Naive B cell (primary cell): ENCODE data around the gene PDE9A. TPM values are rescaled to one million over a fixed set of nuclear protein-coding genes. Genes with fewer than 3 reads are reported as not detected.

ENCODE experiments used
- ATAC-seq, 2 donors: fragments of 150-1000 bp; cut with Tn5 transposase; 2 replicates each; pipeline ENCODE4 v1.10.0; 2021; ENCODE audit warnings: low read depth in 2 of 2, mild to moderate bottlenecking in 2 of 2, moderate library complexity in 2 of 2
- DNase-seq: peaks from one replicate; pipeline ENCODE4 v3.0.0; 2022
- H3K27ac Mint-ChIP-seq, 6 donors: one replicate each; pipeline ENCODE4 v1.8.0; 2020 to 2022; ENCODE audit warnings: mild to moderate bottlenecking in 6 of 6, mixed read lengths in 6 of 6, moderate library complexity in 5 of 6, inconsistent platforms in 2 of 6
- H3K27me3 Mint-ChIP-seq, 3 donors: one replicate each; pipeline ENCODE4 v1.8.0; 2021 to 2022; ENCODE audit warnings: mixed read lengths in 3 of 3, mild to moderate bottlenecking in 1 of 3
- H3K36me3 Mint-ChIP-seq, 2 donors: one replicate each; pipeline ENCODE4 v1.8.0; 2020 to 2022; ENCODE audit warnings: mixed read lengths in 2 of 2, inconsistent platforms in 1 of 2, mild to moderate bottlenecking in 1 of 2
- H3K4me1 Mint-ChIP-seq, 3 donors: one replicate each; pipeline ENCODE4 v1.8.0; 2020 to 2022; ENCODE audit warnings: mixed read lengths in 3 of 3, inconsistent platforms in 1 of 3, mild to moderate bottlenecking in 1 of 3, moderate library complexity in 1 of 3
- H3K4me3 Mint-ChIP-seq, 8 donors: one replicate each; pipeline ENCODE4 v1.8.0; 2020 to 2022; ENCODE audit warnings: mild to moderate bottlenecking in 8 of 8, mixed read lengths in 8 of 8, moderate library complexity in 8 of 8, inconsistent platforms in 2 of 8
- H3K9me3 Mint-ChIP-seq, 7 donors: one replicate each; pipeline ENCODE4 v1.8.0; 2020 to 2022; ENCODE audit warnings: mixed read lengths in 7 of 7, mild to moderate bottlenecking in 5 of 7, inconsistent platforms in 2 of 7, moderate library complexity in 1 of 7
- polyA plus RNA-seq, 6 donors: library from polyadenylated mRNA; unstranded; fragments of 300-500 nt; fragmentation: Illumina TruSeq; gene quantifications; one replicate each; pipeline ENCODE4 v1.2.3, GENCODE V29; 2021; ENCODE audit warnings: low read depth in 6 of 6

PDE9A gene
- polyA plus RNA-seq, 6 donors from 2014 or later, result 0.26 to 1.5 (median 0.79) TPM; not detected in 1

DNA sequence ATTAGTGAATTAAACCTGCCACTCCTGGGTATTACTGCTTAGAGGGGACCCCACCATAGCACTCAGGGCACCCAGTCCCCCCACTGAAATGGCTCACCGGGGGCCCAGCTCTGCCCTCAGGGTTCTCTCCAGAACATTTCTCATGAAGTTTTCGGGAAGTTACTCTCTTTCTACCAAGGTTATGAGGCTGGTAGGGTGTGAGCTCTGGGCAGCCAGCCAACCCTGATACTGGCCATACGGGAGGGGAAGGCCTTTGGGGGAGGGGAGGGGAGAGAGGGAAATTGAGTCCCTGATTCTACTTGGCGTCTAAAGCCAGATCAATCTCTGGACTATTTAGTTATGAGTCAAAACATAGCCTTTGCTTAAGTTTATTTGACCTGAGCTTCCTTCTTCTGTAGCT lies 12.9 kb upstream of the PDE9A start:
- DNase-seq (no peak), ATAC-seq (no peak)
- no peaks in the 10 kb centered on the region for H3K9me3 Mint-ChIP-seq
- peaks cover 0 to 27% (median 24%) of the 10 kb centered on the region in 3 donors for H3K27me3 Mint-ChIP-seq
- no peaks in the 10 kb centered on the region for H3K36me3 Mint-ChIP-seq
- no peak overlapping the region for H3K4me3 Mint-ChIP-seq
- H3K4me1 Mint-ChIP-seq, result no peaks in the 10 kb centered on the region
- H3K27ac Mint-ChIP-seq, result no peak overlapping the region

DNA sequence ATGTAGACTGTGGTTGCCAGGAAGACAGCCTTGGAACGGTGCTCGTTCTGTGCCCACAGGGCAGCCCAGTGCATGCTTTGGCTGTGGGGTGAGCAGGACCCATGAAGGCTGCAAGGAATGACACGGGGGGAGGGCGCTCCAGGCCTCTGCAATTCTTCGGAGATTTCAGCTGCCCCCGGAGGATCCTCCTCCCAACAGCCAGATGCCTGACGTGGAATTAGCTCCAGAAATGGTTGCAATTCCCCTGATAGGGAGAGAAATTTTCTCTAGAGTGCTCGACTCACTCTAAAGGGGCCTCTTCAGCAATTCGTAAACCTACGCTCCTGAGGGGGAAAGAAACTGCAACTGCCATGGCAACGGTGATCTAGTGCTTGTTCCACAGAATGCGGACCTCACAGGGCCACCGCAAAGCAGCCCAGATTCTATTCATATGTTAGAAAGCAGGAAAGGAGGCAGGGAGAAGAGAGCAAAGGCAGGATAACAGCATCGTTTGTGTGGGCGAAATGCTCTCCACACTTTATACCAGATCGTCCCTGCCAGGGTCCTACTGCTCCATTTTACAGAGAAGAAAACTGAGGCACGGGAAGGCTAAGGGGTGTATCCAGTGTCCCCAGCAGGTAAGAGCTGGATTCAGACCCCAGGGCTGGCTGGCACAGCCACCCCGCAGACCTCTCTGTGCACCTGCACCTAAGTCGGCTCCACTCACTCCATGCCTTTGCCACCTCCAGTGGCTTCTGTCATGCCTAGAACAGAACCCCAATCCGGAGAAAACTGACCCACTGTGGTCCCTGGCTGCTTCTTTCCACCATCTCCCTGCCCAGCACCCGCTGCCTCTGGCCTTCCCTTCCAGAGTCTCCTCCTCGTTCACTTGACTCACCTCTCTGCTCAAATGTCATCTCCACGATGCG lies 11.9 kb upstream of the PDE9A start:
- Mint-ChIP-seq H3K4me1 (no peaks in the 10 kb centered on the region), H3K27me3 (peaks cover 0 to 28% (median 27%) of the 10 kb centered on the region in 3 donors), H3K27ac (no peak overlapping the region), H3K9me3 (no peaks in the 10 kb centered on the region), H3K4me3 (no peak overlapping the region), H3K36me3 (no peaks in the 10 kb centered on the region)
- ATAC-seq, result no peak
- DNase-seq, result no peak

DNA sequence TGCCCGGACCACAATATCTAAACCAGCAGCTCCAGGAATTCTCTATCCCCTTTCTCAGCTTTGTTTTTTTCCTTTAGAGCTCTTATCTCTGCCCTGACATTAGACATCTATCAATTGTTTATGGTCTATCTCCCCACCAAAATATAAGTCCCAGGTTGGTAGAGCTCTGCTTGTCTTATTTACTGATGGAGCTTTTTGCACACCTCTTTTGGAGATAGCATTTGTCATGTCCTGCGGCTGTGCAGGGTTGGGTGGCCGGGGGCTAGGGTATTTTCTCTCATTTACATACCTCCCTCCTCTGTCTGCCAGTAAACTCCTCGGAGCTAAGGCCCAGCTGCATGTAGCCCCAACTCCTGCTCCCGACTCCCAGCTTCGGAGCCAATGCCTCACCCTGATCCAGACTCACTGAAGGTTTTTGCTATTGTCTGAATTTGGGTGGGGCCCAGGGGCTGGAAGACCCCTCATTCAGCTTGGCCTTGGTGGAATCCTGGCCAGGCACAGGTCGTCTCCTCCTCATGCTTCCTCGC lies 11.1 kb upstream of the PDE9A start:
- no peak overlapping the region for H3K4me3 Mint-ChIP-seq

DNA sequence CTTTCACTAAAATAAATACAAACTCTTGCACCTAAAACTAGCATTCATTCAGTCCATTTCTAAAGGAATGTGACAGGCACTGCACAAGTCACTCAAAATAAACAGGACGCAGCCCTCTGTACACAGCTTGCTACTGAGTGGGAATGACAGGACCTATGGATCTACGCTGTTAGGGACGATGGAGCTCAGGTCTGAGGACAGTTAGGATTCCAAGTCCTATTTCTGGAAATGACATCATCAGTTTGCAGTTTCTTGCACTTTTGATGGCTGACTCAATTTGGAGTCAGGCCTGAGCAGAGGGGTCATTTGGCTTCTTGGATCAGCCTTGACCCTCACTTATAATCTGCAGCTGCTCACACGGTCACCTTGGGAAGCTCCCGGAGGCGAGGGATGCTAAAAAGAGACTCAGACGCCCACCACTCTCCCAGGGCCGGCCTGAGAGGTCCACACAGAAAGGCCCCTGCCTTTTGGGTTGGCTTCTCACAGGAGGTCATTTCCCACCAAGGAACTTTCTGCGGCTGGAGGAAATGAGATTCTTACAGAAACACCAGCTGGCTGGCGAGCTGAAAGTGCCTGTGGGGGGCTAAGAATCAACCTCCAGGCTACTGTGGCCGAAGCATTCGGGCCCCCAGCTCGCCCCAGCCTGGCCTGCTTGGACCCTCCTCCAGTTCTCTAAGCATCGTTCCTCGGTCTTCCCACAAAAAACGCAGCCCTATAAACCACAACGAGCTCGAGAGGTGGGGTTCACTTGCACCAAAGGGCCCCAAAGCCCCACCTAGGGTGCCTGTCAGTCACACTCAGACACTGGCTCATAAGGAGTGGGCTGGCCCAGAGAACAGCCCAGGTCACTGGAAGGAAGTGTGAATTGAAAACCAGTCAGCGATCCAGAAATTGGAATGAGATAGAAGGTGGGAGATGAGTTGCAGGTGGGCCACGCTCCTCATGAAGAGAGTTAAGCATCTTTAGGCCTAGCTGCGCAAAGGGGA lies 8.9 kb upstream of the PDE9A start:
- Mint-ChIP-seq H3K27ac (no peak overlapping the region), H3K27me3 (peaks cover 0 to 26% (median 25%) of the 10 kb centered on the region in 3 donors), H3K4me1 (no peaks in the 10 kb centered on the region), H3K36me3 (no peaks in the 10 kb centered on the region), H3K4me3 (no peak overlapping the region), H3K9me3 (no peaks in the 10 kb centered on the region)
- DNase-seq (no peak), ATAC-seq (no peak)

More for the DNA sequence above, 11.1 kb upstream of the PDE9A start:
- H3K27me3 Mint-ChIP-seq, result peaks cover 0 to 28% (median 27%) of the 10 kb centered on the region in 3 donors
- no peaks in the 10 kb centered on the region for H3K4me1 Mint-ChIP-seq
- no peak overlapping the region for H3K27ac Mint-ChIP-seq
- no peaks in the 10 kb centered on the region for H3K9me3 Mint-ChIP-seq
- DNase-seq (no peak), ATAC-seq (no peak)
- H3K36me3 Mint-ChIP-seq, result no peaks in the 10 kb centered on the region

DNA sequence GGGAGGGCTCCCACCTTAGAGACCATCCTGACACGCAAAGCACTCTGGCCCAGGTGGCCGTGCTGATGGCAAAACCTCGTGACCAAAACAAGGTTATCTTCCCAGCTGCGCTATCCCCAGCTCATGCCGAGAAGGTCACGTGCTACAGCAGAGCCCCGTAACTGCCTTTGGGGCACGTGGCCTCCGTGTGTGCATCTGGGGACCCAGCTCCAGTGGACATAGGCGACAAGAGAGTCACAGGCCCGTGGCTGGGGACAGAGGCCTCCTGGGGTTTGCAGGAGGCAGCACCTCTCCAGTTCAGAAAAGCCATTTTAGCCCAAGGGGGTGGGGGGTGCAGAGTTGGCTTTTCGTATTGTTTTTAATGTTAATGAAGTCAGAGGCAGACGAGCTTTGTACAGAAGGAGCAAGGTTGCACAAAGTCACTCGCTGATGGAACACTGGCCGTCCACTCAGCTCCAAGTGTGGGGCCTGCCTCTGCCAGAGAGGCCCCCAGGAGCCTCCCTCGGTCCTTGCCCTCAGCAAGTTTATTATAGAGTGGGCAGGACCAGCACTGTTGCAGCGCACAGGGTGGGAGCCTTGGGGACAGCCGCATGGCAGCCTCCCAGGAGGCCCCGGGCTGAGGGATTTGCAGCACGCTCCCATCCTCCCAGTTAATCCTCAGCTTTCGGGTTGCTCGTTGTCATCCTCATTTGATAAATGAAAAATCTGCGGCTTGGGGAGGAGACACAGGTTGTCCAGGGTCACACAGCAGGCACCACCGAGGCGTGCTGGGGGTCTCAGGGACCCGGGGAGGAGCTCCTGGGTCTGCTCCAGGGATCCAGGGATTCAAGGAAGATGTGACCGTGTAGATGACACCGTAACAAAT lies 8.0 kb upstream of the PDE9A start:
- Mint-ChIP-seq H3K27ac (peak overlapping the region in 1 of 6 donors; percentile 22), H3K36me3 (no peaks in the 10 kb centered on the region), H3K9me3 (no peaks in the 10 kb centered on the region), H3K4me3 (no peak overlapping the region), H3K27me3 (peaks cover 0 to 21% (median 19%) of the 10 kb centered on the region in 3 donors), H3K4me1 (no peaks in the 10 kb centered on the region)
- no peak for DNase-seq
- ATAC-seq, result no peak

DNA sequence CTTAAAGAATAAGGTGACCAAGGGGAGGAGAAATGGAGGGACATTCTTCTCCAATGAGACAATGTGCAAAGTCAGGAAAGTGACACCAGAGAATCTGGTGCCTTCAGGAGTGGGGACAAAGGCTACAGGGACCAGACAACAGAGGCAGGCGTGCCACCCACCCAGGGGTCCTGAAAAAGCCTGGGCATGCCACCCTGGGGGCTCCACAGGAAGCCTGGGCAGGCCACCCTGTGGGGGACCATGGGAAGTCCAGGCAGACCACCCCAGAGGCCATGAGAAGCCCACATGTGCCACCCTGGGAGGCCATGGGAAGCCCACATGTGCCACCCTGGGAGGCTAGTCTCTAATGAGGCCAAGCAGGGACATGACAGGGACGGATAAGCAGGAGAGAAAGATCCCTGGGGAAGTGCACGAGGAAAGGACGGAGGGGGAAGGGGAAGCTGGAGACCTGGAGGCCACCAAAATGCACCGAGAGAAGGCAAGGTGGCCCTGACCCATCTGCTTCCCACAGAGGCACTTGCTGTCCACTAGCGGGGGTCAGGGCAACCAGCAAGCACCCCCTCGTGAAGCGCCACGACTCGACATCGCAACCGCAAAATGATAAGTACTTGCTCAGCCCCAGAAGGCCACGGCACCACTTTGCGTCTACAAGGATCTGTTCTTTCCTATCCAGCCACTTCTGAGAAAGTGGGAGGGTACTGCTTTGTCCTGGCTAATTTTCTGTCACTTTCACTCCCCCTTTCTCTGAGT lies 7.2 kb upstream of the PDE9A start:
- DNase-seq (no peak), ATAC-seq (no peak)
- Mint-ChIP-seq H3K4me1 (no peaks in the 10 kb centered on the region), H3K4me3 (no peak overlapping the region), H3K27me3 (peaks cover 0 to 23% (median 22%) of the 10 kb centered on the region in 3 donors), H3K36me3 (no peaks in the 10 kb centered on the region), H3K9me3 (no peaks in the 10 kb centered on the region), H3K27ac (no peak overlapping the region)

DNA sequence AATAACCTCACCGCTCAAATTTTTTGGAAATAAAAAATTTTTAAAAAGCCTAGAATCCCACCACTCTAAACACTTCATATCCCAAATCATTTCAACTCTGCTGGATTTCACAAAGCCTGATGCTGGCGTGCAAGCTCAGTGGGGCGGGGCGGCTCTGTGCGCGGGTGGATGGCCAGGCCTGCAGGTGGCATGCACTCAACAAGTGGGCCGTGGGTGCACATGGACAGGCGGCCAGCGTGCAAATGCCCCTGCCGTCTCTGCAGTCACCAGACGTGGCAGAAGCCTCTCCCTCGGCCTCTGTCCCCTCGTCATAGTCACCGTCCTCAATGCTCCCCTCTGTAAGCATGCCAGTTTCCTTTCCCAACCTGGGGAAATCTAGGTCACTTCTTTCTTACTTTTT lies 6.6 kb upstream of the PDE9A start:
- Mint-ChIP-seq H3K27me3 (peaks cover 2 to 23% (median 22%) of the 10 kb centered on the region in 3 donors), H3K36me3 (no peaks in the 10 kb centered on the region), H3K4me1 (peaks cover 0 to under 1% (median 0%) of the 10 kb centered on the region in 3 donors), H3K9me3 (no peaks in the 10 kb centered on the region), H3K27ac (no peak overlapping the region), H3K4me3 (no peak overlapping the region)
- ATAC-seq, result no peak
- DNase-seq, result no peak

DNA sequence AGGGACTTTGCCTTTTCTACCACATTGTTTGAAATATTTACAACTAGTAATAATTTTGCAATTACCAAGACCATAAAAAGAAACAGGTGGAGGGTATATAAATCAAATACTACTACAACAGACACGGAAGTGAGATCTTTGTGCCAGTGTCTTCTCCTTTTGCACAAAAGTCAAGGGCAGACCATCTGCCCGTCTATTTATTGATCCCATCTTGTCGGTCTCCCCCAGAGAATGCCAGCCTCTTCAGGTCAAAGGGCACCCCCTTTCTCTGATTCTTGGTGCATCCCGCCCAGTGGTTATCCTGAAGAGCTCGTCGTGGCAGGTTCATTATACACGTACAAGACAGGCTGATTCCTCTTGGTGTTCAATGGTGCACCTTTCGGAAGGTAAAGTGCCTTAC lies 4.8 kb upstream of the PDE9A start:
- H3K4me1 Mint-ChIP-seq, result peaks cover 5 to 11% (median 8%) of the 10 kb centered on the region in 3 donors
- no peak for DNase-seq
- no peak overlapping the region for H3K4me3 Mint-ChIP-seq
- H3K27ac Mint-ChIP-seq, result no peak overlapping the region
- H3K9me3 Mint-ChIP-seq, result no peaks in the 10 kb centered on the region
- no peak for ATAC-seq
- peaks cover 5 to 28% (median 22%) of the 10 kb centered on the region in 3 donors for H3K27me3 Mint-ChIP-seq
- no peaks in the 10 kb centered on the region for H3K36me3 Mint-ChIP-seq

DNA sequence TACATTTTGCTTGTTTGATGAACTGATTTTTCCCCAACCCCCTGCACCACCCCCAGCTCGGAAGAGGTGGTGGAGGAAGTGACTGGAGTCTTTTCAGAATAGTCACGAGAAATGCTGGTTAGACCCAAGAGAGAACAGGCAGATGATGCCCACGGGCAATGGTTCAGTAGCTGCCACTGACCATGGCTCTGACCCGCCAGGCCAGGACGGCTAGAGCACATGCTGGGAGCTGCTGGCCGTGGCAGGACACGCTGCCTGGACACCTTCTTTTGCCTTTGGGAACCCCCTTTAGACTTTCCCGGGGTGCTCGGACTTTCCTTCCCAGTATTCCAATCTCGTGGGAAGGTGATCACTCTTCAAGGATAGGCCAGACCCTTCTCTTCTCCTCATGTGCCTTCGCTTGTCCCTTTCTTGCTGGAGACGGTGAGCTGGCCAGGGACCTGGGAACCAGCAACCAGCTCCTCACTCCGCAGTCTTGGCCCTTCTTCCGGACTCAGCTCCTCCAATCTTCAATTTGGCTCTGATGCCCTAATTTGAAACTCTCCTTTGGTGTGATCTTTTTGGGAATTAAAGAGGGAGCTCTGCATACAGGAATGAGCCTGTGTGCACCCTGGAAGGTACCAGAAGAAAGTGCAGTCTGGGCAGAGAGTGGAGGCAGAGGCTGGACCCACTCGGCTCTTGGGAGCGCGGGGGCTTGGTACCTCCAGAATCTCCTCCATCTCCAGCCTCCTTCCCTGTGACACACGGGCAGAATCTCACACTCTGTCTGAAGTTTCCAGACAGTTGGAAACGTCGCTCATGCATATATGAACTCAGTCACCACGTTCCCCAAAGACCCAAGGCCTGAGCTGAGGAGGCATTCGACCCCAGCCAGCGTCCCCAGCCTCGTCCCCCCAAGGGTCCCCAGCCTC lies 4.0 kb upstream of the PDE9A start:
- peak overlapping the region in 1 of 6 donors; percentile 41 for H3K27ac Mint-ChIP-seq
- DNase-seq (no peak), ATAC-seq (no peak)
- peaks cover 6 to 30% (median 22%) of the 10 kb centered on the region in 3 donors for H3K27me3 Mint-ChIP-seq
- H3K4me1 Mint-ChIP-seq, result peaks cover 6 to 11% (median 9%) of the 10 kb centered on the region in 3 donors
- H3K36me3 Mint-ChIP-seq, result no peaks in the 10 kb centered on the region
- no peaks in the 10 kb centered on the region for H3K9me3 Mint-ChIP-seq
- H3K4me3 Mint-ChIP-seq, result no peak overlapping the region

DNA sequence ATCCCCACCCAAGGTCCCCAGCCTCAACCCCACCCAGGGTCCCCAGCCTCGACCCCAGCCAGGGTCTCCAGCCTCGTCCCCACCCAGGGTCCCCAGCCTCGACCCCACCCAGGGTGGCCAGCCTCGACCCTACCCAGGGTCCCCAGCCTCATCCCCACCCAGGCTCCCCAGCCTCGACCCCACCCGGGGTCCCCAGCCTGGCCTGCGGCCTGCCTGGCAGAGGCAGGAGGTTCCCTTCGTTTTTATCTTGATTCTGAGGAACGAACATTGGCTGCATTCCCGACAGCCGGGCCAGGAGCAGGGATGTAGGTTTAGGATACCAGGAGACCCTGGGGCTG lies 3.4 kb upstream of the PDE9A start:
- peaks cover 12 to 36% (median 27%) of the 10 kb centered on the region in 3 donors for H3K27me3 Mint-ChIP-seq
- H3K27ac Mint-ChIP-seq, result no peak overlapping the region
- H3K4me3 Mint-ChIP-seq, result peak overlapping the region in 1 of 8 donors; percentile 37
- ATAC-seq (no peak), DNase-seq (no peak)
- no peaks in the 10 kb centered on the region for H3K9me3 Mint-ChIP-seq
- H3K36me3 Mint-ChIP-seq, result no peaks in the 10 kb centered on the region
- H3K4me1 Mint-ChIP-seq, result peaks cover 13 to 15% (median 14%) of the 10 kb centered on the region in 3 donors
